Globus pallidus (tissue), 1 donor: Measurements from ENCODE around the gene SYMPK.

Source experiments
- DNase-seq: peaks from one replicate; pipeline ENCODE4 v3.0.0-alpha.2; 2015; ENCODE audit warnings: low spot score

SYMPK gene

GRCh38 chr19:45825263-45825605, 37.7 kb downstream of the SYMPK start:
- DNase-seq: no peak

- DNase-seq: no peak
Measured at GRCh38 chr19:45824531-45825262, 38.2 kb downstream of the SYMPK start.

DNA sequence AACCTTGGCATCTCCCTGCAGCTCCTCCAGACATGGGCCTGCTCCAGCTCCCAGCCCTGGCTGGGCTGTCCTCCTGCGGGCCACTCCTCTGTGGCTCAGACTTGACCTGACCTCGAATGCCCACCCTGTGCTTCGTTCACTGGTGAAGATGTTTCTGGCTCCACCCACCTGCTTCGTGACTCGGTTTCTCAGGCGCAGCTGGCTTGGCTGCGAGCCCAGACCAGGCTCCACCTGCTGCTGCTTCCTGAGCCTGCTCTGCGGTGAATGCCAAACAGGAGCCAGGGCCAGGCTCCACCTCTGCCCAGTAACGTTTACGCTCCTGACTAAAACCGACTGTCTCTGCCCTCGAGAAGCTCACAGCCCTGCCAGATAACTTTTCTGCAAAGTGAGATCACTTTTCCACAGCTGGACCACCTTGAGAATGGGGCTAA, 38.9 kb downstream of the SYMPK start:
- DNase-seq: no peak

GRCh38 chr19:45823182-45823581, 39.8 kb downstream of the SYMPK start:
- DNase-seq: no peak

GRCh38 chr19:45822716-45823115, 40.2 kb downstream of the SYMPK start:
- no peak for DNase-seq

DNA sequence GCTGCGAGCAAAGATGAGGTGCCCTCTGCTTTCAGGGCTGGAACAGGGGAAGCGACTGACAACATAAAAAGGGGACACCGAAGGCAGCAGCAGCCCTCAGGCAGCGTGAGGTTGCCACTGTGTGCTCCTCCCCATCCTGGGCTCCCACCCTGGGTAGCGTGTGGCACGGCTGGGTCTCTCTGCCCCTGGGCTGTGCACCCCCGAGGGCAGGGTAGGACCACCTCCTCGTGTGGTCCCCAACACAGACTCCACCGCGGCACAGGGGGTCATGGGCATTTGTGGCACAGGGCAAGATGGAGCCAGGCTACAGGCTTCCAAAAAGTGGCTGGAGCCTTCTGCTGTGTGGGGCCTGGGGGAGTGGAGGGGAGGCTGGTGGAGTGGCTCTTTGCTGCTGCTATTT, 41.4 kb downstream of the SYMPK start:
- no peak for DNase-seq

- DNase-seq: no peak
Measured at GRCh38 chr19:45821103-45821521, 41.8 kb downstream of the SYMPK start.

DNA sequence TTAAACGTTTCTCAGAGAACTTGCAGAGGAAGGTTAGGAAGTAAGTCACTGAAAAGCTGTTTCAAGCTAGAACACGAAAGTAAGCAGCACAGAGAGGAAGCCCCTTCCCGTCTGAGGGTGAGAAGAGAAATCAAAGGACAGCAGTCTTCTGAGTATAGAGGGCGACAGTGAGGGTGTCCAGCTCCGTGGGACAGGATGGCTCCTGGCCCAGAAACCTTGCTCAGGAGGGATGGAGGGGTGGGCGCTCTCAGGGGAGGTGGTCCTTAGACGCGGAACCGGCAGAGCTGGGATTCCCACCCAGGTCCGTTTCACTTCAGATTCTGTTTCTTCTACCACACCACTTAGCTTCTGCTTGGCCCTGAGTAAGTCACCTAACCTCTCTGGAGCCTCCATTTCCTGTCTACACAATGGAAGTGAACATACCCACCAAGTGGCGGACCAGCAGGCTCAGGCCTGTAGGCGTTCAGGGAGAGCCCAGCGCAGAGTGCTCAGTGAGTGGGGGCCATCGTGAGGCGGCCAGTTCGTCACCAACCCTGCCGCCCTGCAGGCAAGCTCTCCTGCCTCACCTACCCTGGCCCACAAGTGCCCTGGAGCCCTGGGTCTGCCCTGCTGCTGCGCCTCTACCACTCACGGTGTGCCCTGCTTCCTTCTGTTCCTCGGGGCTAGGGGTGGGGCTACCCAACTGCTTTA, 42.4 kb downstream of the SYMPK start:
- DNase-seq: no peak

- DNase-seq: no peak
Measured at GRCh38 chr19:45819769-45820168, 43.2 kb downstream of the SYMPK start.

DNA sequence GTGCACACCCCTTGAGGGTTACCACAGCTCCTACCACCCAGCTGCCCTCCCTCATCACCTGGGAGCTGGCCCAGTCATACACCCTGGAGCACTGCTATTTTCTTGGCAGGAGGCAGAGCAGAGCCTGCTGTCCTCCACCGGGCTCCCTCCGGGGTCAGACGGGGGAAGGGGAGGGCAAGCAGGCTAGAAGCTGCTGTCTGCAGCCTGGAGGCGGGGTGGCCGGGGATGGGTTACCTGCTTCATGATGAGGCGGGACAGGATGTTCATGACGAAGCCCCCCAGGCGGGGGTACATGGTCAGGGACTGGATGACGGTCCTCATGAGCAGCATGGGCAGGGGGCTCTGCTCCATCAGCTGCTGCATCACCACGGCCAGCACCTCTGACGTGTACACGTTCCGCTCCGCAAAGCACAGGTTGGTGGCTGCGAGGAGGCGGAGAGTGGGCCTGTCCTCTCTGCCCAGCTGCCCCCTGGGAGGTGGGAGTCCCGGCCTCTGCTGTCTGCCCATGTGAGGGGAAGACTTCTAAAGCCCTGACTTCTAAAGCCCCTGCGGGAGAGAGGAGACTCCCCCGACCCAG, 45.1 kb downstream of the SYMPK start:
- no peak for DNase-seq

DNA sequence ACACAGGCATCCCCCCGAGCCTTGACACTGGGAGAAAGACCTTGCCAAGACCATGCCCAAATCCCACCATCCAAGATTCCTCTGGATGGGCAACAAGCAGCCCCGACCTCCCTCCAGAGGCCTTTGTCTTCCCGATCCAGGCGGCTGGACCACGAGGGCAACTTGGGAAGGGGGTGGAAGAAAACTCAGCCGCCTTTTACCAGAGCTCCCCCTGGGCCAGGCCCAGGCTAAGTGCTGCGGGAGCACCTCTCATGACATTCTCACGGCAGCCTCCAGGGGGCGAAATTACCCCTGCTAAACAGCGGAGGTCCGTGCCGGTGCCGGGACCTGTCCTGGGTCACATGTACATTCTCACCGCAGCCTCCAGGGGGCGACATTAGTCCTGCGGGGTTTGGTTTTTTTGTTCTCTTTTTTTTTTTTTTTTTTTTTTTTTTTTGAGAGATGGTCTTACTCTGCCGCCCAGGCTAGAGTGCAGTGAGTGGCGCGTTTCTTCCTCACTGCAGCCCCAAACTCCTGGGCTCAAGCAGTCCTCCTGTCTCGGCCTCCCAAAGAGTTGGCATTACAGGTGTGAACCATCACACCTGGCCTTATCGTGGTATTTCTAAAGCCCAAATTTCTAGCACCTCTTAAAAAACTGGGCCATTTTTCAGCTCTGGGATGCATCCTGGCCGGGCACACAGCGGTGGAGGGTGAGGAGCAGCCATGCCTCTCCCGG, 45.8 kb downstream of the SYMPK start:
- peak; percentile 78 for DNase-seq

GRCh38 chr19:45816236-45817009, 46.5 kb downstream of the SYMPK start:
- DNase-seq: no peak

DNA sequence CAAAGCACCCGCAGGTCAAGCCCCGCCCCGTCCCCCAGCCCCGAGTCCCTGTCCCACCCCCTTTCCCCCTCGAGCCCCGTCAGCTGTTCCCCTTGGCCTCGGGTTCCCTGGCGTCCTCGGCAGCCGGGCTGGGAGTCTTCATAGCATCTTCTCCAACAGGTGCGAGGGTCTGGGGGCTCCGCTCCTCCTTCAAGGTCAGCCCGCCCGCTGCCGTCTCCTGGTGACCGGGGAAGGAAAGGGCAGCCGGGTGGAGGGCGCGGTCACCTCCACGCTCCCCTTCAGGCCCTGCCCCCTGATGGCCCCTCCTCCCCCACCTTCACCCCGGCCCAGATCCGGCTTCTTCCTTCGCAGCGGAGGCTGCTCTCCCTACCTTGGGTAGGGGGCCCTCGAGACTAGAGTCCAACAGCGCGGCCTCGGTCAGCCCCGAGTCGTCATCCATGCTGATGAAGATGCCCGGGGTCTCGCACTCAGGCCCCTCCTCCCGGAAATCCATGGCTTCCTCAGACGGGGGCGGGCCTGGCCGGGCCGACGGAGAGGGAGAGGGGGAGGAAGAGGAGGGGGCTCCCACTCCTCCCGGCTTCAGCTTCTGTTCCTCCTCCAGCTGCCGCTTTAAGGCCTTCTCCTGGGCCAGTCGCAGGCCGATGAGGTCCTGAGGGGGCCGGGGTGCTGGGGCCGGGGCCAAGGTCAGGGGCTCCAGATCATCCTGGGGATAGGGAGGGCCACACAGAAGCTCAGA, 47.3 kb downstream of the SYMPK start:
- DNase-seq: no peak

- DNase-seq: no peak
Measured at GRCh38 chr19:45814851-45815480, 48.0 kb downstream of the SYMPK start, which contains the start of gene RSPH6A. TSS of gene RSPH6A (minus strand) at chr19:45815308. CDS start at chr19:45815176, 132 bp downstream.

DNA sequence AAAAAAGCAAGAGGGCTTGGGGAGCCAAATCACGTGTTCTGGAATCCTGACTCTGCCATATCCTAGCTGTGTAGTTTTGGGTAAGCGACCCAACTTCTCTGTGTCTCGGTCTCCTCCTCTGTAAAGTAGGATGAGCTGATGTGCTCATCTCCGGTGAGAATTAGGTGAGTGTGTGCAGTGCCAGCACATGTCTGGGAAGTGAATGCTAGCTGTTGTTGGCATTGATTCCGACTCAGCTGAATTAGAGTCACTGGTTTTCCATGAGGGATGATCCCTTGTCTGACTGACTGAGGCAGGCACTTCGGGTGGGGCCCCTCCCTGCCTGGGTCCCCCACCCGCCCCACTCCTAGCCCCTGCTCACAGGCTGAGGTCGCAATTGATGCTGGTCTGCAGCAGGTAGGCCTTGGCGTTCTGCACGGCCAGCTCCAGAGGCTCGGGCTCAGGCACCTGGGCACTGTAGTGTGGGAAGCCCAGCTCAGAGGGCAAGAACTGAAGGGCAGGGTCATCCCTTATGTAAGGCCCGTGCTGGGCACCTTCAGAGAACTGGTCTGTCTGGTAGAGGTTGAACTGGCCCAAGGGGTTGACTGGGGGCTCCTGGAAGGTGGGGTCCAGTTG, 48.7 kb downstream of the SYMPK start:
- DNase-seq: no peak

GRCh38 chr19:45812297-45812696, 50.6 kb downstream of the SYMPK start:
- no peak for DNase-seq

DNA sequence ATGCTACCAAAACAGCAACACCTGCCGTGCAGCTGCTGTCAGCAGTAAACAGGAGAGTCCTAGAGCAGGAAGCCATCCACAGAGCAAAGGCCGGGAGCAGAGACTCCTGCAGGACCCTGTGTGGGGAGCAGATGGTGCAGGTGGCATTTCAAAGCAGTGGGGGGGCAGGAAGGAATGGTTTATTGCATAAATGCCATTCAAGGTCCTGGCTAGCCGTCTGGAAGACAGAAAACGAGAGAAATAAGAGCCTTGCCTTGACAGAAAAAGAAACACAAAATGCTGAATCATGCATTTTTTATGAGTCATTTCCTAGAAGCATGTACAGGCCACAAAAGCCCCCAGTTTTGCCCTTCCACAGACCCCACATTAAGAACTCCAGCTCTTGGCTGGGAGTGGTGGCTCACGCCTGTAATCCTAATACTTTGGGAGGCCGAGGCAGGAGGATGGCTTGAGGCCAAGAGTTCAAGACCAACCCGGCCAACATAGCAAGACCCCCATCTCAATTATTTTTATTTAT, 53.2 kb downstream of the SYMPK start:
- no peak for DNase-seq

DNA sequence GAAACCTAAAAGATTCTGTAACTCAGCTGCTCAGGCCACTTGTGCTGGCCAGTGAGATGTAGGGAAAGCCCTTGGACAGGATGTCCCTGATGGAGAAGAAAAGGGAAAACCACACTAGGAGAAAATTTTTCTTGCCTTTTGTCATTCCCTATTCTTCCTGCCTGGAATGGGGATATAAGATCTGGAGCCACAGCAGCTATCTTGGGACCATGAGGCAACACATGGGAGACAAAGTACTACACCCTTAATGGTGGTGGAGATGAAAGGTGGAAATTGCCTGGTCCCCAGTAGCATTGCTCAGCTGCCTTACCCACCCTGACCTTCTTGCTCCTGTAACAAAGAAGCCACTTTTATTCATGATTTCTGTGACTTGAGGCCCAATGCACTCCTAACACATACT, 57.2 kb downstream of the SYMPK start:
- DNase-seq: no peak

DNA sequence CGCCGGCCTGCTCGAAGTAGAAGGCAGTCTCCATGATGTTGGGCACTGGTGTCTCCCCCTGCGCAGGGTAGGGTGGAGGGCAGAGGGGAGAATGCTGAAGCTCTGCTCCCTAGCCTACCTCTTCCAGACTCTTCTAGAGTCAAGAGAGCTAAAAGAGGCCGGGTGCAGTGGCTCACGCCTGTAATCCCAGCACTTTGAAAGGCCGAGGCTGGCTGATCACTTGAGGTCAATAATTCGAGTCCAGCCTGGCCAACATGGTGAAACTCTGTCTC, 58.1 kb downstream of the SYMPK start:
- no peak for DNase-seq
